Neural cell (in vitro differentiated cells): ENCODE results near the gene GPS2. TPM values are rescaled to one million over a fixed set of nuclear protein-coding genes. Genes with fewer than 3 reads are reported as not detected.

Source experiments
- H2AFZ ChIP-seq: fragments of 200-600, 300-800 bp; sonication (generic), shearing (Covaris generic); 2 replicates; pipeline ENCODE4 v1.6.0; 2014; ENCODE audit warnings: low read depth, mild to moderate bottlenecking, antibody characterized with exemption, low read length, moderate library complexity
- H3F3A ChIP-seq: fragments of 200-600 bp; shearing (Covaris generic); 2 replicates; pipeline ENCODE4 v1.6.1; 2016; ENCODE audit warnings: mild to moderate bottlenecking, moderate library complexity, mixed read lengths, antibody characterized with exemption, low read length; ENCODE audit not compliant: insufficient read depth, poor library complexity, severe bottlenecking
- H3K27ac ChIP-seq: fragments of 200-600, 300-800 bp; sonication (generic), shearing (Covaris generic); 2 replicates; pipeline ENCODE4 v1.5.1; 2014; ENCODE audit warnings: mild to moderate bottlenecking, low read length, moderate library complexity
- H3K27me3 ChIP-seq: fragments of 300-800, 200-600 bp; sonication (generic), shearing (Covaris generic); 2 replicates; pipeline ENCODE4 v1.6.0; 2014; ENCODE audit warnings: mild to moderate bottlenecking, low read depth, low read length, moderate library complexity; ENCODE audit not compliant: insufficient read depth
- H3K36me3 ChIP-seq: fragments of 300-800, 200-600 bp; sonication (generic), shearing (Covaris generic); 2 replicates; pipeline ENCODE4 v1.5.1; 2014; ENCODE audit warnings: mild to moderate bottlenecking, antibody characterized with exemption, low read length, moderate library complexity; ENCODE audit not compliant: insufficient read depth
- H3K4me2 ChIP-seq: fragments of 300-800, 200-600 bp; sonication (generic), shearing (Covaris generic); 2 replicates; pipeline ENCODE4 v1.6.0; 2014; ENCODE audit warnings: mild to moderate bottlenecking, low read length
- H3K4me3 ChIP-seq: fragments of 300-800, 200-600 bp; sonication (generic), shearing (Covaris generic); 2 replicates; pipeline ENCODE4 v1.5.1; 2014; ENCODE audit warnings: mild to moderate bottlenecking, low read length, moderate library complexity
- H3K79me2 ChIP-seq: fragments of 200-600 bp; shearing (Covaris generic); replicated peaks from 2 replicates; pipeline ENCODE4 v1.6.0; 2014; ENCODE audit warnings: mild to moderate bottlenecking, low read length, moderate library complexity; ENCODE audit not compliant: insufficient read depth
- H3K9ac ChIP-seq: fragments of 300-800, 200-600 bp; sonication (generic), shearing (Covaris generic); 2 replicates; pipeline ENCODE4 v1.6.1; 2016; ENCODE audit warnings: mild to moderate bottlenecking, low read length, mixed read lengths
- H3K9me2 ChIP-seq: fragments of 200-600 bp; shearing (Covaris generic); 2 replicates; pipeline ENCODE4 v1.6.1; 2016; ENCODE audit warnings: mild to moderate bottlenecking, low read length, mixed read lengths; ENCODE audit not compliant: insufficient read depth
- H3K9me3 ChIP-seq: fragments of 200-600, 300-800 bp; sonication (generic), shearing (Covaris generic); 2 replicates; pipeline ENCODE4 v1.6.1; 2016; ENCODE audit warnings: mild to moderate bottlenecking, mixed run types, low read length, moderate library complexity, mixed read lengths
- H4K20me1 ChIP-seq: fragments of 200-600 bp; shearing (Covaris generic); 2 replicates; pipeline ENCODE4 v1.6.1; 2016; ENCODE audit warnings: mild to moderate bottlenecking, mixed run types; ENCODE audit not compliant: insufficient read depth
- EP300 ChIP-seq: fragments of 450-650 bp; conservative IDR thresholded peaks from 2 replicates; pipeline ENCODE4 v1.6.1; 2014; ENCODE audit warnings: antibody characterized with exemption, mild to moderate bottlenecking, moderate library complexity; ENCODE audit not compliant: poor library complexity, severe bottlenecking
- EZH2 ChIP-seq: fragments of 200-600, 300-800 bp; shearing (Covaris generic), sonication (generic); IDR thresholded peaks from 2 replicates; pipeline ENCODE4 v1.6.1; 2014; ENCODE audit warnings: antibody characterized with exemption, low read length, borderline replicate concordance, mild to moderate bottlenecking; ENCODE audit not compliant: insufficient read depth, poor library complexity, severe bottlenecking
- MXI1 ChIP-seq: fragments of 450-650 bp; conservative IDR thresholded peaks from 2 replicates; pipeline ENCODE4 v1.6.1; 2014; ENCODE audit warnings: antibody characterized with exemption, mild to moderate bottlenecking; ENCODE audit not compliant: poor library complexity, severe bottlenecking
- POLR2AphosphoS5 ChIP-seq: IDR thresholded peaks from 2 replicates; pipeline ENCODE4 v1.6.1; 2012
- RAD21 ChIP-seq: fragments of 450-650 bp; conservative IDR thresholded peaks from 2 replicates; pipeline ENCODE4 v1.6.1; 2014; ENCODE audit warnings: antibody characterized with exemption, mild to moderate bottlenecking, moderate library complexity
- SMC3 ChIP-seq: fragments of 450-650 bp; conservative IDR thresholded peaks from 2 replicates; pipeline ENCODE4 v1.6.1; 2014; ENCODE audit warnings: antibody characterized with exemption, mild to moderate bottlenecking, moderate library complexity; ENCODE audit not compliant: poor library complexity
- TAF1 ChIP-seq: IDR thresholded peaks from 2 replicates; pipeline ENCODE4 v1.6.1; 2012; ENCODE audit warnings: low read depth
- polyA plus RNA-seq: library from polyadenylated mRNA; depleted of rRNA; stranded (reverse); fragments of >200 nt; gene quantifications from 2 replicates; pipeline ENCODE4 v1.2.3, GENCODE V29; 2014
- TF ChIP-seq, protein P1 (sequence below): fragments of 450-650 bp; IDR thresholded peaks from 2 replicates; pipeline ENCODE4 v1.5.1; 2014; ENCODE audit warnings: antibody characterized with exemption, mild to moderate bottlenecking, moderate library complexity; ENCODE audit not compliant: poor library complexity, severe bottlenecking
- TF ChIP-seq, protein P2 (sequence below): IDR thresholded peaks from 2 replicates; pipeline ENCODE4 v1.6.1; 2012; ENCODE audit warnings: borderline replicate concordance

The GPS2 gene
- polyA plus RNA-seq, 1 donor from 2014 or later, result 108 TPM

- Histone ChIP-seq H3K9me3 (no peaks in the 10 kb centered on the region), H3K27ac (no peak overlapping the region), H3K9me2 (no peaks in the 10 kb centered on the region), H3F3A (no peaks in the 10 kb centered on the region), H3K79me2 (peaks cover 9% of the 10 kb centered on the region), H4K20me1 (no peaks in the 10 kb centered on the region), H3K36me3 (no peaks in the 10 kb centered on the region), H2AFZ (no peak overlapping the region), H3K4me2 (no peak overlapping the region), H3K4me3 (peak overlapping the region; percentile 92), H3K9ac (no peak overlapping the region), H3K27me3 (no peaks in the 10 kb centered on the region)
- no peak for TF ChIP-seq EZH2
- TF ChIP-seq, protein P1, sequence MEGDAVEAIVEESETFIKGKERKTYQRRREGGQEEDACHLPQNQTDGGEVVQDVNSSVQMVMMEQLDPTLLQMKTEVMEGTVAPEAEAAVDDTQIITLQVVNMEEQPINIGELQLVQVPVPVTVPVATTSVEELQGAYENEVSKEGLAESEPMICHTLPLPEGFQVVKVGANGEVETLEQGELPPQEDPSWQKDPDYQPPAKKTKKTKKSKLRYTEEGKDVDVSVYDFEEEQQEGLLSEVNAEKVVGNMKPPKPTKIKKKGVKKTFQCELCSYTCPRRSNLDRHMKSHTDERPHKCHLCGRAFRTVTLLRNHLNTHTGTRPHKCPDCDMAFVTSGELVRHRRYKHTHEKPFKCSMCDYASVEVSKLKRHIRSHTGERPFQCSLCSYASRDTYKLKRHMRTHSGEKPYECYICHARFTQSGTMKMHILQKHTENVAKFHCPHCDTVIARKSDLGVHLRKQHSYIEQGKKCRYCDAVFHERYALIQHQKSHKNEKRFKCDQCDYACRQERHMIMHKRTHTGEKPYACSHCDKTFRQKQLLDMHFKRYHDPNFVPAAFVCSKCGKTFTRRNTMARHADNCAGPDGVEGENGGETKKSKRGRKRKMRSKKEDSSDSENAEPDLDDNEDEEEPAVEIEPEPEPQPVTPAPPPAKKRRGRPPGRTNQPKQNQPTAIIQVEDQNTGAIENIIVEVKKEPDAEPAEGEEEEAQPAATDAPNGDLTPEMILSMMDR, result no peak
- no peak for TF ChIP-seq RAD21
- TF ChIP-seq, protein P2, sequence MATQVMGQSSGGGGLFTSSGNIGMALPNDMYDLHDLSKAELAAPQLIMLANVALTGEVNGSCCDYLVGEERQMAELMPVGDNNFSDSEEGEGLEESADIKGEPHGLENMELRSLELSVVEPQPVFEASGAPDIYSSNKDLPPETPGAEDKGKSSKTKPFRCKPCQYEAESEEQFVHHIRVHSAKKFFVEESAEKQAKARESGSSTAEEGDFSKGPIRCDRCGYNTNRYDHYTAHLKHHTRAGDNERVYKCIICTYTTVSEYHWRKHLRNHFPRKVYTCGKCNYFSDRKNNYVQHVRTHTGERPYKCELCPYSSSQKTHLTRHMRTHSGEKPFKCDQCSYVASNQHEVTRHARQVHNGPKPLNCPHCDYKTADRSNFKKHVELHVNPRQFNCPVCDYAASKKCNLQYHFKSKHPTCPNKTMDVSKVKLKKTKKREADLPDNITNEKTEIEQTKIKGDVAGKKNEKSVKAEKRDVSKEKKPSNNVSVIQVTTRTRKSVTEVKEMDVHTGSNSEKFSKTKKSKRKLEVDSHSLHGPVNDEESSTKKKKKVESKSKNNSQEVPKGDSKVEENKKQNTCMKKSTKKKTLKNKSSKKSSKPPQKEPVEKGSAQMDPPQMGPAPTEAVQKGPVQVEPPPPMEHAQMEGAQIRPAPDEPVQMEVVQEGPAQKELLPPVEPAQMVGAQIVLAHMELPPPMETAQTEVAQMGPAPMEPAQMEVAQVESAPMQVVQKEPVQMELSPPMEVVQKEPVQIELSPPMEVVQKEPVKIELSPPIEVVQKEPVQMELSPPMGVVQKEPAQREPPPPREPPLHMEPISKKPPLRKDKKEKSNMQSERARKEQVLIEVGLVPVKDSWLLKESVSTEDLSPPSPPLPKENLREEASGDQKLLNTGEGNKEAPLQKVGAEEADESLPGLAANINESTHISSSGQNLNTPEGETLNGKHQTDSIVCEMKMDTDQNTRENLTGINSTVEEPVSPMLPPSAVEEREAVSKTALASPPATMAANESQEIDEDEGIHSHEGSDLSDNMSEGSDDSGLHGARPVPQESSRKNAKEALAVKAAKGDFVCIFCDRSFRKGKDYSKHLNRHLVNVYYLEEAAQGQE, result no peak
- no peak for TF ChIP-seq TAF1
- no peak for TF ChIP-seq SMC3
- no peak for TF ChIP-seq EP300
- no peak for TF ChIP-seq POLR2AphosphoS5
- TF ChIP-seq MXI1, result no peak
Measured at GRCh38 chr17:7327056-7327455, 11.9 kb upstream of the GPS2 start.

DNA sequence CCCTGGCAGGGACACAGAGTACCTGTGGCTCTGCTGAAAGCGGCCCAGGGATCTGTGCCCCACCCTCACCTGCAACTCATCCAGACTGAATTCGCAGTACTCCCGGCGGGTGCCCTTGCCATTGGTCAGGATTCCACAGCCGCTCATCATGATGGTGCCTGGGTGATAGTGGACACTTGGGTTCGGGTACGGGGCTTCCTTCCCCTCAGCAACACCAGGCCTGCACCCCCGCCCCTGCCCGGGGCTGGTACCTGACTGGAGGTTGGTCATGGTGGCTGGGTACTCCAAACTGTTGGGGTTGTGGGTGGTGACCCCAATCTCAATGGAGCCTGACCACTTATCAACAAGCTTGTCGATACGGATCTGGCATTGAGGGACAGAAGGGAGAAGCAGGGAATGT, 11.0 kb upstream of the GPS2 start:
- TF ChIP-seq SMC3, result no peak
- TF ChIP-seq MXI1, result no peak
- TF ChIP-seq EP300, result no peak
- TF ChIP-seq, protein P1, result no peak
- TF ChIP-seq POLR2AphosphoS5, result no peak
- no peak for TF ChIP-seq EZH2
- no peak for TF ChIP-seq RAD21
- TF ChIP-seq TAF1, result no peak
- TF ChIP-seq, protein P2, result no peak

More for the DNA sequence above, 11.0 kb upstream of the GPS2 start:
- H2AFZ ChIP-seq, result no peak overlapping the region
- no peak overlapping the region for H3K4me3 ChIP-seq
- no peaks in the 10 kb centered on the region for H3K27me3 ChIP-seq
- no peak overlapping the region for H3K9ac ChIP-seq
- no peak overlapping the region for H3K27ac ChIP-seq
- H3K4me2 ChIP-seq, result no peak overlapping the region
- no peaks in the 10 kb centered on the region for H3K36me3 ChIP-seq
- H3K79me2 ChIP-seq, result peaks cover 9% of the 10 kb centered on the region
- no peaks in the 10 kb centered on the region for H3F3A ChIP-seq
- no peaks in the 10 kb centered on the region for H3K9me2 ChIP-seq
- H4K20me1 ChIP-seq, result no peaks in the 10 kb centered on the region
- H3K9me3 ChIP-seq, result no peaks in the 10 kb centered on the region
